Prostate gland (tissue), 2 donors: ENCODE results near the gene STARD8. TPM values are rescaled to one million over a fixed set of nuclear protein-coding genes. Genes with fewer than 3 reads are reported as not detected.
"Not testable (repeated sequence)": the region's sequence is repeated elsewhere in the genome, so short reads cannot be mapped to it uniquely, and the experiment has no call there.

Experiments
- DNase-seq: peaks from one replicate; pipeline ENCODE4 v3.0.0-alpha.2; 2019; ENCODE audit warnings: low spot score
- H3K27ac ChIP-seq, 2 donors: fragments of 200-600 bp; sonication (generic); 2 replicates each; pipeline ENCODE4 v1.5.1; 2017 to 2019
- H3K27me3 ChIP-seq: fragments of 200-600 bp; sonication (generic); replicated peaks from 2 replicates; pipeline ENCODE4 v1.5.1; 2019; ENCODE audit not compliant: insufficient read depth
- H3K36me3 ChIP-seq, 2 donors: fragments of 200-600 bp; sonication (generic); 1 replicate in 1 of 2; 2 replicates in 1 of 2; pipeline versions ENCODE4 v1.5.1 to v1.8.1; 2017 to 2019
- H3K4me1 ChIP-seq: fragments of 200-600 bp; sonication (generic); replicated peaks from 2 replicates; pipeline ENCODE4 v1.5.1; 2019
- H3K4me3 ChIP-seq, 2 donors: fragments of 200-600 bp; sonication (generic); 2 replicates each; pipeline ENCODE4 v1.5.1; 2017 to 2019
- H3K9me3 ChIP-seq: fragments of 200-600 bp; sonication (generic); 2 replicates; pipeline ENCODE4 v1.5.1; 2017
- CTCF ChIP-seq, 4 experiments: fragments of 200-600 bp in 2 of 4; fragments of 450-650 bp in 2 of 4; sonication (generic) in 2 of 4; IDR thresholded peaks; 1 replicate in 3 of 4; 2 replicates in 1 of 4; pipeline ENCODE4 v1.5.1; 2016 to 2019; ENCODE audit warnings: antibody characterized with exemption in 4 of 4, mild to moderate bottlenecking in 2 of 4, moderate library complexity in 2 of 4
- POLR2A ChIP-seq: fragments of 450-650 bp; IDR thresholded peaks from one replicate; pipeline ENCODE4 v1.6.1; 2016; ENCODE audit warnings: antibody characterized with exemption, mild to moderate bottlenecking
- POLR2AphosphoS5 ChIP-seq: sonication (generic); formaldehyde crosslinking; IDR thresholded peaks from one replicate; pipeline ENCODE4 v1.6.1; 2017; ENCODE audit warnings: antibody characterized with exemption
- WGBS: methylation state at CpG from one replicate; pipeline ENCODE4 v1.1.5; 2018; 5-methylcytosine and 5-hydroxymethylcytosine counted together
- intact Hi-C: fragments of 100-400 bp; cut with DNase I; formaldehyde crosslinking; loops from one replicate; pipeline ENCODE4 v1.14.2; 2022
- total RNA-seq, 2 donors: library from RNA; depleted of rRNA; stranded (reverse); fragments of >200 nt; gene quantifications; one replicate each; pipeline ENCODE4 v1.1.0, GENCODE V29; 2016

Gene STARD8
- total RNA-seq, 2 donors from 2014 or later = 5.6 to 14.3 TPM

DNA sequence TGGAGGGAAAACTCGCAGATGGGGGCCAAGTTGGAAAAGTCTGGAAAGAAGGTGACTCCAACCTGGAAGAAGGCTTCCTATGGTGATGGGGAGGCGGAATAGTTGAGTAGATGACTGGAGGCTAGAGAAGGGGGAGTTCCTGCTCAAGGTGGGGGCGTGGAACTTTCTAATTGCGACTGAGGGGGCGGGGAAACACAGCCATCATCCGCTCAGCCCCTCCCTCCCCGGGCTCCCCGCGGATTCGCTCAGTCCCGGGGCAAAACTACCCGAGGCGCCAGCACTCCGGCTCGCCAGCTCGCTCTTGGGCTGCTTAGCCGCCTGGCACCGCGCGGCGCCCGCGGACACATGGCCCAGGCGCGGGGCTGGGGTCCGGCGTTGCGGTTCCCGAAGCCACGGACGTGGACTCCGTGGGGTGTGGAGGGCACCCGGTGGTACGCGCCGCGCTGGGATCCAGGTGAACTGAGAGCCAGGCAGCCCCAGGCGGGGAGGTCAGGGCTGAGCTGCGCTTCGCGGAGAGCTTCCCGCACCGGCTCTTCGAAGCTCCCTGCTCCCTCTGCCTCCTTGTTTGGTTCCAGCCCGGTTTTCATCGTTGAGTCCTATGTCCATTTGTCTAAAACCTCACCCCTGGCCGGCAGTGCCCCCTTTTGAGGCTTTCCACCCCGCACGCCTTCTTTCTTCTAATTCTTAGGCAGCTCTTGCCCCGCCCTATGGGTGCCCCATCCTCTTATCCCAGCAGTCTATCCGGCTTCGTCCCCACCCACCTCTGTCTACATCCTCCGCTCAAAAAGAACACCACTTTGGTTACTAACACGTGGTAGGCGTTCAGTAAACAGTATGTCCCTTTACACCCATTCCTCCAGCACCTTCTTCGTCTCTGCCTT is 38.9 kb downstream of the STARD8 start:
- H3K9me3 ChIP-seq = no peaks in the 10 kb centered on the region
- no peaks in the 10 kb centered on the region for H3K36me3 ChIP-seq
- no peak for TF ChIP-seq CTCF (IDR thresholded peaks at IDR 0.05)
- no peak for TF ChIP-seq POLR2AphosphoS5
- no peak for TF ChIP-seq POLR2A
- WGBS = 9% methylated on average over 27 of the region's 56 CpGs
- H3K27me3 ChIP-seq = no peaks in the 10 kb centered on the region
- H3K4me3 ChIP-seq = peak overlapping the region; percentile 13 to 18
- intact Hi-C loops = no loop called here
- H3K27ac ChIP-seq = peak overlapping the region; percentile 38 to 56
- no peaks in the 10 kb centered on the region for H3K4me1 ChIP-seq
- peak; percentile 6 for DNase-seq

DNA sequence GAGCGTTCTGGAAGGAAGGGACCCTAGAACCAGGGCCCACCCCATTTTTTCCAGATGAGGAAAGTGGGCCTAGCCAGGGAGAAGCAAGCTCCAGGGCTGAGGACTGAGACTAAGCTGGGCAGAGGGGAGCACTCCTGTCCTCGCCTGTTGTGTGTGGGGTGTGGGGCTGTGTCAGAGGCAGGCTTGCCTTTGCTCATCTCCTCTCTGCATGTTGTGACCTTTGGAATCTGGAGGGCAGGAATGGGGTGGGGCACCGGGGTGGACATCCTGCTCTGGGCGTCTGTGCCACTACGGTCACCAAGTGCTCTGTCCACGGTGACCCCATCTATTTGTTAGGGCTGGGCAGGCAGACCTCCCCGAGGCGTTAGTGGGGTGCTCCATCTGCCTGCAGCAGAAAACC is 41.5 kb downstream of the STARD8 start:
- WGBS = no CpG with 5 or more reads among the region's 8 CpGs
- H3K4me3 ChIP-seq, H3K36me3 ChIP-seq, H3K9me3 ChIP-seq, H3K27ac ChIP-seq, H3K27me3 ChIP-seq, DNase-seq, H3K4me1 ChIP-seq, intact Hi-C loops: not testable (repeated sequence)

DNA sequence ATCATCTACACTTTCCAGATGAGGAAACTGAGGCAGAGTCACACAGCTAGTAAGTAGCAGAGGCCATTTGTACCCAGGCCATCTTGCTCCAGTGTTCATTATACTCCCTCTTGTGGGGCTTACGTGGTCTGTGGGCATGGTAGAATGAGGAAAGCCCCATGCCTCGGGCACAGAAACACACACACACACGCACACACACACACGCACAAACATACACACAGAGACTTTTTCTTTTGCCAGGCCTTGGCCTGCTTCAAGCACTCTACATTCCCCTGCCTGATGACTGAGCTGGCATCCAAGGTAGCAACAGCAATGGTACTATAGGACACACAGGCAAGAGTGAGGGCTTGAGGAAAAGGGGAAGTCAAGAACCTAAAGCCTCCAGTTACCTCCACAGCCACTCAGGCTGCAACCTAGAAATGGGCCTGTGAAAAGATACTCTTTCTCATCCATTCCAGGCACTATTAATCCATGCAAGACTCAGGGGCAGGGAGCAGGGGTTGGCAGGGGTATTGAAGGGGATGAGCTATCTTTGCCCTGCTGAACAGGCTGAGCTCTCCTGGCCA is 43.6 kb downstream of the STARD8 start:
- TF ChIP-seq CTCF (IDR thresholded peaks at IDR 0.05) (no peak), POLR2A (no peak), POLR2AphosphoS5 (no peak)
- Histone ChIP-seq H3K4me3 (no peak overlapping the region), H3K36me3 (no peaks in the 10 kb centered on the region), H3K27ac (no peak overlapping the region), H3K27me3 (no peaks in the 10 kb centered on the region), H3K9me3 (no peaks in the 10 kb centered on the region), H3K4me1 (no peaks in the 10 kb centered on the region)
- no peak for DNase-seq
- intact Hi-C loops = no loop called here
- WGBS = 96% methylated on average over 4 of the region's 4 CpGs

- Histone ChIP-seq H3K27ac (no peak overlapping the region), H3K4me3 (no peak overlapping the region), H3K9me3 (no peaks in the 10 kb centered on the region), H3K4me1 (no peaks in the 10 kb centered on the region), H3K27me3 (no peaks in the 10 kb centered on the region), H3K36me3 (no peaks in the 10 kb centered on the region)
- no peak for DNase-seq
- TF ChIP-seq POLR2AphosphoS5 (no peak), CTCF (IDR thresholded peaks at IDR 0.05) (no peak), POLR2A (no peak)
- WGBS = 95% methylated on average over 2 of the region's 2 CpGs
- intact Hi-C loops = no loop called here
Measured at GRCh38 chrX:68691921-68692320, 44.5 kb downstream of the STARD8 start.

- no peaks in the 10 kb centered on the region for H3K9me3 ChIP-seq
- 100% methylated on average over 1 of the region's 1 CpG for WGBS
- TF ChIP-seq CTCF (IDR thresholded peaks at IDR 0.05) = no peak
- TF ChIP-seq POLR2AphosphoS5 = no peak
- TF ChIP-seq POLR2A = no peak
- H3K27ac ChIP-seq = no peak overlapping the region
- intact Hi-C loops = no loop called here
- no peak for DNase-seq
- H3K4me1 ChIP-seq = no peaks in the 10 kb centered on the region
- H3K27me3 ChIP-seq = no peaks in the 10 kb centered on the region
- no peak overlapping the region for H3K4me3 ChIP-seq
- no peaks in the 10 kb centered on the region for H3K36me3 ChIP-seq
Measured at GRCh38 chrX:68692651-68693050, 45.2 kb downstream of the STARD8 start.
